Mesenchymal stem cell (in vitro differentiated cells and primary cell): Measurements from ENCODE around the gene PIK3R6.

ENCODE experiments used
- DNase-seq: peaks from one replicate; pipeline ENCODE4 v3.0.0-alpha.2; 2013
- H2AFZ ChIP-seq: one replicate; pipeline ENCODE4 v1.6.1; 2013; ENCODE audit warnings: low read depth, mild to moderate bottlenecking, control low read depth, inconsistent platforms, low read length, moderate library complexity
- H2AK5ac ChIP-seq: 2 replicates; pipeline ENCODE4 v1.6.1; 2013; ENCODE audit warnings: low read length, moderate library complexity, mild to moderate bottlenecking, inconsistent platforms; ENCODE audit not compliant: severe bottlenecking
- H2BK120ac ChIP-seq: one replicate; pipeline ENCODE4 v1.6.1; 2013; ENCODE audit warnings: low read depth, mild to moderate bottlenecking, inconsistent platforms, low read length, moderate library complexity
- H2BK12ac ChIP-seq, 2 experiments: one replicate each; pipeline ENCODE4 v1.6.1; 2013; ENCODE audit warnings: inconsistent platforms in 2 of 2, low read length in 2 of 2, mild to moderate bottlenecking in 2 of 2, moderate library complexity in 2 of 2, control low read depth in 1 of 2
- H2BK15ac ChIP-seq: one replicate; pipeline ENCODE4 v1.6.1; 2013; ENCODE audit warnings: mild to moderate bottlenecking, low read depth, inconsistent platforms; ENCODE audit not compliant: poor library complexity, severe bottlenecking
- H2BK5ac ChIP-seq: 2 replicates; pipeline ENCODE4 v1.6.1; 2013; ENCODE audit warnings: low read depth, mild to moderate bottlenecking, low read length, control low read depth, inconsistent platforms; ENCODE audit not compliant: poor library complexity, severe bottlenecking
- H3K14ac ChIP-seq, 2 experiments: one replicate each; pipeline ENCODE4 v1.6.1; 2013; ENCODE audit warnings: inconsistent platforms in 2 of 2, low read length in 2 of 2, control low read depth in 1 of 2, mild to moderate bottlenecking in 1 of 2, moderate library complexity in 1 of 2
- H3K18ac ChIP-seq, 2 experiments: one replicate each; pipeline ENCODE4 v1.6.1; 2013; ENCODE audit warnings: inconsistent platforms in 2 of 2, low read length in 2 of 2, control low read depth in 1 of 2, low read depth in 1 of 2, mild to moderate bottlenecking in 1 of 2
- H3K23ac ChIP-seq, 2 experiments: one replicate each; pipeline ENCODE4 v1.6.1; 2013; ENCODE audit warnings: inconsistent platforms in 2 of 2, low read length in 2 of 2, mild to moderate bottlenecking in 2 of 2, moderate library complexity in 2 of 2, control low read depth in 1 of 2
- H3K27ac ChIP-seq: 2 replicates; pipeline ENCODE4 v1.5.1; 2013; ENCODE audit warnings: mild to moderate bottlenecking, moderate library complexity, low read length, control low read depth, inconsistent platforms; ENCODE audit not compliant: poor library complexity, severe bottlenecking
- H3K27me3 ChIP-seq, 2 experiments: 2 replicates each; pipeline versions ENCODE4 v1.6.1 to v1.7.0; 2013; ENCODE audit warnings: low read length in 2 of 2, mild to moderate bottlenecking in 2 of 2, moderate library complexity in 2 of 2, control low read depth in 1 of 2, inconsistent platforms in 1 of 2; ENCODE audit not compliant: control insufficient read depth in 1 of 2, insufficient read depth in 1 of 2
- H3K36me3 ChIP-seq, 2 experiments: 2 replicates each; pipeline versions ENCODE4 v1.6.1 to v1.7.0; 2013; ENCODE audit warnings: low read length in 2 of 2, control low read depth in 1 of 2, inconsistent platforms in 1 of 2, low read depth in 1 of 2, mild to moderate bottlenecking in 1 of 2; ENCODE audit not compliant: insufficient read depth in 2 of 2, control insufficient read depth in 1 of 2
- H3K4ac ChIP-seq, 2 experiments: one replicate each; pipeline ENCODE4 v1.6.1; 2013; ENCODE audit warnings: inconsistent platforms in 2 of 2, low read length in 2 of 2, mild to moderate bottlenecking in 2 of 2, moderate library complexity in 2 of 2, control low read depth in 1 of 2, low read depth in 1 of 2
- H3K4me1 ChIP-seq: 2 replicates; pipeline ENCODE4 v1.6.1; 2013; ENCODE audit warnings: low read depth, low read length, control low read depth; ENCODE audit not compliant: control insufficient read depth, insufficient read depth
- H3K4me2 ChIP-seq: 2 replicates; pipeline ENCODE4 v1.6.1; 2013; ENCODE audit warnings: low read length, mild to moderate bottlenecking, inconsistent platforms; ENCODE audit not compliant: poor library complexity, severe bottlenecking
- H3K4me3 ChIP-seq, 2 experiments: 2 replicates each; pipeline versions ENCODE4 v1.5.1 to v1.7.0; 2013; ENCODE audit warnings: low read length in 2 of 2, mild to moderate bottlenecking in 2 of 2, control low read depth in 1 of 2, low read depth in 1 of 2; ENCODE audit not compliant: insufficient read depth in 1 of 2
- H3K79me1 ChIP-seq: replicated peaks from 2 replicates; pipeline ENCODE4 v1.6.1; 2013; ENCODE audit warnings: mild to moderate bottlenecking, control low read depth, low read length, inconsistent platforms; ENCODE audit not compliant: poor library complexity, severe bottlenecking
- H3K9ac ChIP-seq: 2 replicates; pipeline ENCODE4 v1.7.0; 2013; ENCODE audit warnings: mild to moderate bottlenecking, low read length, moderate library complexity
- H3K9me3 ChIP-seq: 2 replicates; pipeline ENCODE4 v1.7.0; 2013; ENCODE audit warnings: mild to moderate bottlenecking, low read length; ENCODE audit not compliant: control insufficient read depth
- H4K8ac ChIP-seq: one replicate; pipeline ENCODE4 v1.6.1; 2013; ENCODE audit warnings: inconsistent platforms, mild to moderate bottlenecking, low read length, moderate library complexity
- H4K91ac ChIP-seq: one replicate; pipeline ENCODE4 v1.6.1; 2013; ENCODE audit warnings: mild to moderate bottlenecking, low read length, inconsistent platforms
- WGBS: methylation state at CpG from one replicate; pipeline ENCODE4 v1.1.7; 2013; ENCODE audit warnings: mixed read lengths; 5-methylcytosine and 5-hydroxymethylcytosine counted together

PIK3R6 gene

GRCh38 chr17:8843344-8843743 is 24.1 kb downstream of the PIK3R6 start:
- Histone ChIP-seq H3K79me1 (no peaks in the 10 kb centered on the region), H3K4me2 (no peak overlapping the region), H4K91ac (no peak overlapping the region), H2AK5ac (no peak overlapping the region), H3K27ac (no peak overlapping the region), H2BK15ac (no peak overlapping the region), H3K9ac (no peak overlapping the region), H2BK12ac (no peak overlapping the region), H2BK5ac (no peak overlapping the region), H3K4me3 (no peak overlapping the region), H3K27me3 (peaks cover 0 to 29% of the 10 kb centered on the region in 2 experiments), H3K36me3 (no peaks in the 10 kb centered on the region), H3K18ac (no peak overlapping the region), H3K4me1 (peaks cover 3% of the 10 kb centered on the region), H3K14ac (no peak overlapping the region), H3K9me3 (peaks cover 3% of the 10 kb centered on the region), H4K8ac (no peak overlapping the region), H3K4ac (no peak overlapping the region), H3K23ac (no peak overlapping the region), H2AFZ (no peak overlapping the region), H2BK120ac (no peak overlapping the region)
- WGBS = 73% methylated on average over 2 of the region's 2 CpGs
- DNase-seq = no peak

- Histone ChIP-seq H4K8ac (no peak overlapping the region), H2AK5ac (no peak overlapping the region), H3K4me1 (peaks cover 11% of the 10 kb centered on the region), H3K23ac (no peak overlapping the region), H3K36me3 (no peaks in the 10 kb centered on the region), H3K4me3 (no peak overlapping the region), H3K4me2 (no peak overlapping the region), H3K27me3 (peaks cover 0 to 40% of the 10 kb centered on the region in 2 experiments), H3K79me1 (no peaks in the 10 kb centered on the region), H3K9ac (no peak overlapping the region), H2BK12ac (no peak overlapping the region), H3K14ac (no peak overlapping the region), H3K4ac (no peak overlapping the region), H2AFZ (no peak overlapping the region), H2BK15ac (no peak overlapping the region), H3K27ac (no peak overlapping the region), H4K91ac (no peak overlapping the region), H2BK120ac (no peak overlapping the region), H3K18ac (no peak overlapping the region), H3K9me3 (peaks cover 3% of the 10 kb centered on the region), H2BK5ac (no peak overlapping the region)
- DNase-seq = no peak
- 89% methylated on average over 3 of the region's 4 CpGs for WGBS
Measured at GRCh38 chr17:8841844-8842243, 25.6 kb downstream of the PIK3R6 start.

- H3K4me1 ChIP-seq = peaks cover 11% of the 10 kb centered on the region
- H3K27me3 ChIP-seq = peaks cover 7 to 53% of the 10 kb centered on the region in 2 experiments
- H3K14ac ChIP-seq = no peak overlapping the region
- H3K79me1 ChIP-seq = no peaks in the 10 kb centered on the region
- H3K27ac ChIP-seq = no peak overlapping the region
- H2BK15ac ChIP-seq = no peak overlapping the region
- H2AFZ ChIP-seq = no peak overlapping the region
- no peak for DNase-seq
- no peak overlapping the region for H4K8ac ChIP-seq
- H2BK120ac ChIP-seq = no peak overlapping the region
- no peak overlapping the region for H3K4ac ChIP-seq
- no peak overlapping the region for H4K91ac ChIP-seq
- no peak overlapping the region for H2BK5ac ChIP-seq
- no peak overlapping the region for H3K18ac ChIP-seq
- H2BK12ac ChIP-seq = no peak overlapping the region
- no peak overlapping the region for H2AK5ac ChIP-seq
- H3K23ac ChIP-seq = no peak overlapping the region
- H3K4me3 ChIP-seq = no peak overlapping the region
- H3K9me3 ChIP-seq = peaks cover 3% of the 10 kb centered on the region
- H3K36me3 ChIP-seq = no peaks in the 10 kb centered on the region
- 77% methylated on average over 9 of the region's 11 CpGs for WGBS
- no peak overlapping the region for H3K4me2 ChIP-seq
- H3K9ac ChIP-seq = no peak overlapping the region
Measured at GRCh38 chr17:8839410-8839935, 28.0 kb downstream of the PIK3R6 start.

- H3K4me2 ChIP-seq = no peak overlapping the region
- H3K18ac ChIP-seq = no peak overlapping the region
- 90% methylated on average over 12 of the region's 12 CpGs for WGBS
- H4K91ac ChIP-seq = no peak overlapping the region
- no peak overlapping the region for H3K4ac ChIP-seq
- no peak overlapping the region for H2AFZ ChIP-seq
- no peak for DNase-seq
- H3K36me3 ChIP-seq = no peaks in the 10 kb centered on the region
- no peak overlapping the region for H4K8ac ChIP-seq
- no peak overlapping the region for H2BK120ac ChIP-seq
- H3K27me3 ChIP-seq = peaks cover 7 to 53% of the 10 kb centered on the region in 2 experiments
- no peak overlapping the region for H2BK5ac ChIP-seq
- no peak overlapping the region for H2AK5ac ChIP-seq
- no peak overlapping the region for H2BK12ac ChIP-seq
- no peaks in the 10 kb centered on the region for H3K79me1 ChIP-seq
- no peak overlapping the region for H2BK15ac ChIP-seq
- no peak overlapping the region for H3K4me3 ChIP-seq
- H3K14ac ChIP-seq = no peak overlapping the region
- H3K9me3 ChIP-seq = peaks cover 3% of the 10 kb centered on the region
- H3K27ac ChIP-seq = no peak overlapping the region
- peaks cover 11% of the 10 kb centered on the region for H3K4me1 ChIP-seq
- H3K23ac ChIP-seq = no peak overlapping the region
- H3K9ac ChIP-seq = no peak overlapping the region
Measured at GRCh38 chr17:8838551-8839095, 28.9 kb downstream of the PIK3R6 start.
